HUDEP-2 (cell line): ENCODE measurements around the gene DNAH17.

ENCODE experiments used
- DNase-seq, 76 experiments: peaks; one replicate each; lab custom pipeline; 2025; ENCODE audit not compliant: unreplicated experiment in 76 of 76; lab: John Stamatoyannopoulos, UW

Gene DNAH17

GRCh38 chr17:78580277-78580804 is 3.1 kb upstream of the DNAH17 start:
- no peak for DNase-seq

GRCh38 chr17:78576389-78577112 is 645 bp downstream of the DNAH17 start:
- DNase-seq: no peak

GRCh38 chr17:78575899-78576298 is 1.3 kb downstream of the DNAH17 start:
- DNase-seq: no peak

DNA sequence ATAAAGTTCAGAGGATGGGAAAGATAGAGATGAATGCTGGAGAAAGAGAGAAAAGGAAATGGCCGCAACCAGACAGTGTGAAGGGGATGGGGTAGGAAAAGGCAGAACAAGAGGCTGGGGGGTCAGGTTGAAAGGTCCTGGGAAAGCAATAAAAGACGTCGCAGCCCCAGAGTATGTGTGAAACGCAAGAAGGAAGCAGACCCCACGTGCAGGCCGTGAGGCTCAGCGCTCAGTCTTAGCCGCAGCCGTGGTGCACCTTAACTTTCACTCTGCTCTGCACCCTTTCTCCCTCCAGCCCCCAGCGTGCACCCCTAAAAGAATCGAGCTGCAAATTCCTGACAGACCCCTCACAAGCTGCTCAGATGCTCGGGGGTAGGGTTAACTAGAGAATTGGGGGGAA is 1.9 kb downstream of the DNAH17 start:
- no peak for DNase-seq

DNA sequence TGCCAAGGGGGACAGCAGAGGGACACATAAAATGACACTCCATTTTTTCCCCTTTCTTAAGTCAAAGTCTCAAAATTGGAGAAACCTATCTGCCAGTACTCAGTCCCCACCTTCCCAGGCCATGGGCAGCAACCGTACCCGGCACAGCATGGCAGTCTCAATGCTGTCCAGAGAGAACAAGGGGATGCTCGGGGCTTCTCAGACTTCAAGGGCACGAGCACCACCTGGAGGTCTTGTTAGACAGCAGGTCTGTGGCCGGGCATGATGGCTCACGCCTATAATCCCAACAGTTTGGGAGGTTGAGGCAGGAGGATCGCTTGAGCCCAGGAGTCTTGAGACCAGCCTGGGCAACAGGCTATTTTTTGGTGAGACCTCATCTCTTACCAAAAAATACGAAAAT is 3.2 kb downstream of the DNAH17 start:
- peak in 5 of 76 experiments; percentile 3 to 35 (median 10) for DNase-seq

DNA sequence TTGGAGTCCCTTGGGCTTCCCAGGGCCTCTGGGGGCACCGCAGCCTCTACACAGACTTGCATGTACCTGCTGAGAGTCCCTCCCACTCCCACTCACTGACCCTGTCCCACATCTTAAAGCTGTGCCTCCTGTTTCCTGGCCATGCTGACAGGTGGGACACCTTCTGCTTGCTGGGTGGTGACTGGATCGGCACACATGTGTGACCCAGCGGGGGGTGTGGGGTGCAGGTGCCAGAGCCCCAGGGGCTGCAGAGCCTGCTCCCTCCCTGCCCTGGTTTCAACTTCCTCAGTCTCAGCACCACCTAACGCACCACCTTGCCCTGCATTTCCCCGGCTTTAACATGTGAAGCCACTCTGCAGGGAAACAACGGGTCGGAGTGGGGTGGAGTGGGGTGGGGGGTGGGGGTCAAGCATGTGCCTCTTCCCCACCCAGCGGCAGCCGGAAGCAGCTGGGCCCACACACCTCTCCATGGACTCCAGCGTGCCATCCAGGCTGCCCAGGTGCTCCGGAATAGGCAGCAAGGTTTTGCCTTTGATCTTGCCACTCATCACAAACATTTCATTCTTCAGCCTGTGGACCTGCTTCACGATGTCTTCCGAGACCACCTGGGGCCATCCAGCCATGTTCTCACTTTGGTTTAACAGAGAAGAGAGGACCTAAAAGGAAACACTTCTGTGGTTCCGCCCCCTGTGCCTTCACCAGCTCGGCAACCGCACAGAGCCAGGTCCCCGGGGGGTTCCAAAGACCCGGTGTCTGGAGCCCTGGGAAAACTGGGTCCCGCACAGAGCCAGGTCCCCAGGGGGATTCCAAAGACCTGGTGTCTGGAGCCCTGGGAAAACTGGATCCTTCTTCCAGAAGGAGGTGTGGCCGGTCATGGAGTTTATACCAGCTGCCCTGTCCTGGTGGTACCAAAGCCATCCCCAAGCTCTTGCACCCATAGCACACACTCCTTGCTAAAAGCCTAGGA is 4.7 kb downstream of the DNAH17 start:
- DNase-seq: no peak

DNA sequence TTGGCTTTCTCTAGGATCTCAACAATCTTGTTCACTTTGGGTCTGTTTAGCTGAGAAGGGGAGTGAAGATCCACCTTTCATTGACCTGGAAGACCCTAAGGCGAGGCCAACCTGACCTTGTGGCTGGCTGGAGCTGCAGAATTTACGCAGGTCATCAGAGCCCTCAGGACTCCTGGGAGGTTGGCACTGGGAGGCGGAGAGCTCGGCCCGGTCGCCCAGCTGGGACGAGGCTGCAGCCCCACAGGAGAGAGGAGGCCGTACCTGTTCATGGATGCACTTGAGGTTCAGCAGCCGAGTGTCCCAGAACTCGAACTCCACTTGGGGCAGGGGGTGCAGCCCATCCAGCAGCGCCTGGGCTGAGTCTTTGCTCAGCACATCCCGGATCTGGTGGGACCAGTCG is 5.9 kb downstream of the DNAH17 start:
- no peak for DNase-seq

GRCh38 chr17:78568494-78569115 is 8.6 kb downstream of the DNAH17 start:
- DNase-seq: no peak

DNA sequence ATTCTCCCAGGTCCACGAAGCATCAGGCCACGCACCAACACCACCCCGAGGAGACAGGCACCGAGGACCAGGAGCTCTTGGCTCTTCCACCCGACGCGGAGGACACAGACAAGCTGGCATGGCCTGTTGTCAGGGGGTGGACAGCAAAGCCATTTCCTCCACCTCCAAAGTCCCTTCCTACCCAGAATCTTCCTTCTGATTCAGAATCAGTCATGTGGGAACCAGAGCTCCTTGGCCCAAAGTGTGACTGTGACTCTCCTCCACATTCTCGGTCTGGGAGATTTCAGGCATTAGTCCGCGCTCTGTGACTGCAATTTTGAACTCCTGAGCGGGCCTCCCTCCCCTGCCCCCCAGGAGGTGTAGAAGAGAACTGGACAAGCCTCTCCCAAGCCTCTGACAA is 9.2 kb downstream of the DNAH17 start:
- no peak for DNase-seq

- no peak for DNase-seq
Observed at GRCh38 chr17:78566947-78567346, 10.2 kb downstream of the DNAH17 start.

DNA sequence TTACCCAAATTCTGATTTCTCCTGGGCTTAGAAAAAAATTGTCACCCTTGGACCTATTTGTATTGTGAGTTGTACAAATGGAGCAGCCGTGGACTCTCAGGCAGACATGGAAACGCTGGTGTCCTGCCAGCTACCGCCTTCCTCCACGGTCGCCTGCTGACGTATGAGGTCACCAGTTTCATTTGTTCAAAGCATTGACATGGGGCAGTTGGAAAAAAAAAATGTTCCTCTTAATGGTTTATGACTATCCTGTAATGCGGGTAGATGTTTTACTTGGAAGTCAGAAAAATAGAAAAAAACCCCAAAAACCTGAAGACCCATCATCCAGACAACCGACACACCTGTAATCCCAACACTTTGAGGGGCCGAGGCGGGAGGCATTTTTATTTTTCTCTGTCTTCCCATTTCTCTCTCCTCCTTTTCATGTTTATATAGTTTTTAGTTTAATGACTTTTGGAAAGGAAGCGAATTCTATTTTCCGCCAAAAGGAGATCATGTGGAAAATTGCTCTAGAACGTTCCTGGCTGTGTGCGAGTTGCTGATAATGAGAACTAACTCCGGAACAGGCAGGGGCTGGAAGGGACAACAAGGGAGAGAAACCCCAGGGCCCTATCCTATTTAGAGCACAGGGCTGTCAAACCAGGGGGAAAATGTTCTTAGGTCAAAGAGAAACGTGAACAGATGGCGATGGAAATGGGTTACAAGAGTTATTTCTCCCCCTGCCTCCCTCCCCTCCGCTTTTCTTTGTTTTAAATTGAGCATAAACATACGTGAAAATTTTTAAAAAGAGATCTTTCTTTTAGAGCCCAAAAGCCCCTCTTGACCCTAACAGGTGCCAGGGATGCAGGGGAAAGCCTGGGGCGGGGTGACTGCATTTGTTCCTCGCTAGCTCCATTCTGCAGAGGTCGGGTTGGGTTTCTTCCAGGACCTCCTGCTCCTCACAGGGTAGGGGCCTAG is 13.7 kb downstream of the DNAH17 start:
- no peak for DNase-seq

DNA sequence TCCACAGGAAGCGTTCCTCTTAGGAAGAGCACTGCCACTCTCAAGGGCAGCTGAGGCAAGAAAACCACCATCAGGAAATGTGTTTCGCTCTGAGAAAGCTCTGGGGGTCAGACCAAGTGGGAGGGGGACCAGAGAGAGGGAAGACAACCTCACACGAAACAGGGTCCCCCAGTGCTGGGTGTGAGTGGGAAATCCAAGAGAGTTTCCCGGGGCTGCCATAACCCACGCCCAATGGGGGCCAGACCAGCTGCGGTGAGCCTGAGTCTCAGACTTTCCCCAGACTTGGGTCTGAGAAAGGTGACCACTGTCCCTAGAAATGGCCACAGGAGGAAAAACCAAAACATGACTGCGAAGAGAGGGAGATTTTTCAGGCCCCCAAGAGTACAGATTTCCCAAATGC is 14.5 kb downstream of the DNAH17 start:
- DNase-seq: no peak

DNA sequence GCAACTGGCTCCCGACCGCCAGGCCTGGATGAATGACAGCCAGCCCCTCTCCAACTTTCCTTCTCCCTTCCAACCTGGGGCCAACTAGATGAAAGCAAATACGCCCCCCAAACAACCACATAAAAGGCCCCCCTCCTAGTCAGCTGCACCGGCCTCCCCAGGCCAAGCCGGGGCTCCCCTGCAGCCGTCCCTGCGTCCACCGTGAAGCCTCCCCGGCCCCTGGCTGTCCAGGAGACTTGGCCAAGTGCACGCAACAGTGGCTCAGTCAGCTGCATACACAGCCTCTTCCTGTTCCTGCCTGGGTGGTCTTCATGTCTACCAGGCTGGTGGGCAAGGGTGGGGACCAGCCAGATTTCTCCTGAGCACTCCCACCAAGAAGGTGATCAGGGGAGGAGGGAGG is 16.0 kb downstream of the DNAH17 start:
- DNase-seq: no peak

GRCh38 chr17:78560731-78561130 is 16.5 kb downstream of the DNAH17 start:
- no peak for DNase-seq

GRCh38 chr17:78559749-78560368 is 17.3 kb downstream of the DNAH17 start:
- DNase-seq: no peak

DNA sequence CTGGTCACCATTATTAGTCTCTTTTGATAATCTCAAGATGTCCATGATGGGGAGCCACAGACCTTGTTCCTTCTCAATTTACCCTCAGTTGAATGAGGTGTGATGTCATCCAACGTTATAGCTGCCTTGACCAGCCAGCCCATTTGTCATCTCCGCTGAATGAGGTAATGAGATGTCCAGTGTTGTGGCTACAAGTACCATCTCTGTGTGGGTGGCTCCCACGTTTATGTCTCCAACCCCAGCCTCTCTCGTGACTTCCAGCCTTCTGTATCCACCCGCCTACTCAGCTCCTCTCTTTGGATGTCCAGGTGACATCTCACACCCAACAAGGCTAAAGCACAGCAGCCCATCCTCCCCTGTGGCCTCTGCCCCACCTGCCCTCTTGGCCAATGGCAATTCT is 18.2 kb downstream of the DNAH17 start:
- no peak for DNase-seq

GRCh38 chr17:78558181-78558850 is 18.9 kb downstream of the DNAH17 start:
- DNase-seq: no peak

GRCh38 chr17:78557598-78558039 is 19.6 kb downstream of the DNAH17 start:
- no peak for DNase-seq

DNA sequence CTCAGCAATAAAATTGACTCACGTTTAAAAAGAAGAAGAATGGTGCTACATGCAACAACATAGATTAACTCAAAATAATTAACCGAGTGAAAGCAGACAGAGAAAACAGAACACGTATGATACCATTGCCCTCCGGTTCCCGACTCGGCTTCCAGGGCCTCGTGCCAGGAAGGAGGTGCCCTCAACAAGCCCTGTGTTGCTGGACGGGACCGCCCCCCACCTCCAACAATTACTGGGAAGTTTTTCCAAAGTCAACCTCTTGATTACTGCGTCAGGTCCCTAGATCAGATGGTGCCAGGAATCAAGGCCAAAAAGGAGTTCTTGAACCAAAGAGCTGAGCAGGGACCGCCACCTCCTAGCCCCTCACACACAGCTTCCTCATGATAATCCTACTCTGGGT is 20.4 kb downstream of the DNAH17 start:
- DNase-seq: no peak
